IgD-negative memory B cell (primary cell): ENCODE measurements around the gene NCAPD3. TPM values are rescaled to one million over a fixed set of nuclear protein-coding genes. Genes with fewer than 3 reads are reported as not detected.
"Not testable (repeated sequence)": the region's sequence is repeated elsewhere in the genome, so short reads cannot be mapped to it uniquely, and the experiment has no call there.

ENCODE experiments used
- H3K27ac Mint-ChIP-seq, 3 donors: one replicate each; pipeline ENCODE4 v1.8.0; 2020 to 2022; ENCODE audit warnings: mild to moderate bottlenecking in 3 of 3, mixed read lengths in 3 of 3, moderate library complexity in 1 of 3
- H3K27me3 Mint-ChIP-seq: one replicate; pipeline ENCODE4 v1.8.0; 2021; ENCODE audit warnings: mixed read lengths
- H3K36me3 Mint-ChIP-seq: one replicate; pipeline ENCODE4 v1.8.0; 2020; ENCODE audit warnings: mild to moderate bottlenecking, mixed read lengths
- H3K4me1 Mint-ChIP-seq, 3 donors: one replicate each; pipeline ENCODE4 v1.8.0; 2020 to 2022; ENCODE audit warnings: mixed read lengths in 3 of 3, mild to moderate bottlenecking in 1 of 3
- H3K4me3 Mint-ChIP-seq, 4 donors: one replicate each; pipeline ENCODE4 v1.8.0; 2020 to 2022; ENCODE audit warnings: mild to moderate bottlenecking in 4 of 4, mixed read lengths in 4 of 4, moderate library complexity in 3 of 4
- H3K9me3 Mint-ChIP-seq, 3 donors: one replicate each; pipeline ENCODE4 v1.8.0; 2020 to 2021; ENCODE audit warnings: mixed read lengths in 3 of 3, mild to moderate bottlenecking in 1 of 3
- polyA plus RNA-seq: library from polyadenylated mRNA; unstranded; fragments of 300-500 nt; fragmentation: Illumina TruSeq; gene quantifications from one replicate; pipeline ENCODE4 v1.2.3, GENCODE V29; 2021

The NCAPD3 gene
- polyA plus RNA-seq, 1 donor from 2014 or later = 8.1 TPM

DNA sequence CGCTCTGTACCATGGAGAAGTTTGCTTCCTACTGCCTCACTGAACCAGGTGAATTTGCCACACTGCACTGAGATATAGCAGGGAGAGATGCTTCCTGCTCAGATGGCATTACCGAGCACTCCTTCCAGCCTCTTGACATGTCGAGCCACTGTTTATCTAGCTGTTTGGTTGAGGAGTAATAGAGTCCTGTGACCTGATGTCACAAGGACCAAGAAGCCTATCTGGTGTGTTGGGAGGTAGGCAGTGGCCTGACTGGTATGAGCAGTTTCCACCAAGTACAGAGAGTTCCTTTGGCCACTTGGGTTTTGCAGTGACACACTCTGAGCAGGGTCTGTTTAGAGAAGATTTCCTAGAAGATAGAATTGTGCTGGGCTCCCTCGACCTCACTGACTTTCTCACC lies 34.8 kb upstream of the NCAPD3 start:
- Mint-ChIP-seq H3K27me3 (no peaks in the 10 kb centered on the region), H3K4me1 (peaks cover 9 to 10% (median 9%) of the 10 kb centered on the region in 3 donors), H3K36me3 (peaks cover 6% of the 10 kb centered on the region), H3K9me3 (no peaks in the 10 kb centered on the region), H3K27ac (no peak overlapping the region), H3K4me3 (peak overlapping the region in 1 of 4 donors; percentile 35)

DNA sequence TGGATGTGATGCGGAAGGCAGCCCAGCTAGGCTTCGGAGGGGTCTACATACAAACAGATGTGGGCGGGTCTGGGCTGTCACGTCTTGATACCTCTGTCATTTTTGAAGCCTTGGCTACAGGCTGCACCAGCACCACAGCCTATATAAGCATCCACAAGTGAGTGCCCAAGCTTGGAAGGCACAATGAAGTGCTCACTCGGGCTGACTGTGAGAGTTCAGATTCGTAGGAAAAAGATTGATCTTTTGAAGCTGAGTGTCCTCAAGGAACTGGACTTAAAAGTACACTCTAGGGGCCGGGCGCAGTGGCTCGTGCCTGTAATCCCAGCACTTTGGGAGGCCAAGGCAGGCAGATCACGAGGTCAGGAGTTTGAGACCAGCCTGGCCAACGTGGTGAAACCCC lies 33.3 kb upstream of the NCAPD3 start:
- H3K9me3 Mint-ChIP-seq = no peaks in the 10 kb centered on the region
- H3K27me3 Mint-ChIP-seq = no peaks in the 10 kb centered on the region
- no peak overlapping the region for H3K27ac Mint-ChIP-seq
- peak overlapping the region in 1 of 4 donors; percentile 78 for H3K4me3 Mint-ChIP-seq
- H3K36me3 Mint-ChIP-seq = peaks cover 6% of the 10 kb centered on the region
- H3K4me1 Mint-ChIP-seq = peaks cover 15 to 24% (median 16%) of the 10 kb centered on the region in 3 donors

DNA sequence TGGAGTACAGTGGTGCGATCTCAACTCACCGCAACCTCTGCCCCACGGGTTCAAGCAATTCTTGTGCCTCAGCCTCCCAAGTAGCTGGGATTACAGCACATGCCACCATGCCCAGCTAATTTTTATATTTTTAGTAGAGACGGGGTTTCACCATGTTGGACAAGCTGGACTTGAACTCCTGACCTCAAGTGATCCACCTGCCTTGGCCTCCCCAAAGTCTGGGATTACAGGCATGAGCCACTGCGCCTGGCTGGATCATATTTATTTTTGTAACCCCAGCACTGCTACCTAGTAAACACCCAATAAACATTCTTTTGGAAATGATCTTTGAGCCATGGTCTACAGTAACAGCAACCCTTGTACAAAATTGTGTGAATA lies 31.4 kb upstream of the NCAPD3 start:
- not testable (repeated sequence) for H3K9me3 Mint-ChIP-seq, H3K27ac Mint-ChIP-seq, H3K27me3 Mint-ChIP-seq, H3K36me3 Mint-ChIP-seq
- Mint-ChIP-seq H3K4me3 (peak overlapping the region in 3 of 4 donors; percentile 47 to 79 (median 78)), H3K4me1 (peaks cover 18 to 26% (median 19%) of the 10 kb centered on the region in 3 donors)

DNA sequence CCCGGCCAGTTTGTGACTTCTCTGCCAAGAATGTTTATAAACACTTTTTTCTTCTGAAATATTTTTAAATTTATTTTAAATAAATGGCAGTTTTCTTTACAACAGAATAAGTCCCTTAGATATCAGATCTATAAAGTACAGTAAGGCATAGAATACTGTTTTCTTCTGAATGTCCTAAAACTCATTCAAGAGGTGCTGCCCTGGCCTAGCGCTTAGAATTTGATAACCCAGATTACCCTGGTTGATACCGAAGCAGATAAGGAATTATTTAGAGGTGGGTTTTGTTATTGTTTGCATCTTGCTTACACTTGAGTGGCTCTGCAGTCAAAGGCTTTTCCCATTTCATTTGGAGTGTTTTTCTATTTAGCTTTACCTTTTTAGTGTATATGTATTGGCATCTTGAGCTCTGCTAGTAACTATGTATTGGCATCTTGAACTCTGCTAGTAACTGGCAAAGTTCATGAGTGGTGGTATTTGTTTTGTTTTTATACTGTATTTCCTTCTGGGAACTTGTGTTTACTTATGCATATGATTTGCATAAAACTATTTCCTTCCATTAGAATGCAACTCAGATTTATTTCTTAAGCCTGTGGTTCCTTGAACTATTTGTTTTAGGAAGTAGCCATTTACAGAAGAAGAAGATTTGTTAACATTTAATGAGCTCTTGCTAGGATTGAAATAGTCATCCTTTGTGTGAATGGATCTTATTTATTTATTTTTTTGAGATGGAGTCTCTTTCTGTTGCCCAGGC lies 30.8 kb upstream of the NCAPD3 start:
- peaks cover 3% of the 10 kb centered on the region for H3K36me3 Mint-ChIP-seq
- peak overlapping the region in 1 of 3 donors; percentile 43 for H3K27ac Mint-ChIP-seq
- no peaks in the 10 kb centered on the region for H3K27me3 Mint-ChIP-seq
- H3K9me3 Mint-ChIP-seq = no peaks in the 10 kb centered on the region
- peak overlapping the region; percentile 96 to 98 (median 97) for H3K4me3 Mint-ChIP-seq
- H3K4me1 Mint-ChIP-seq = peaks cover 18 to 26% (median 19%) of the 10 kb centered on the region in 3 donors

- peak within 1 kb of the TSS; percentile 96 to 98 (median 97) for H3K4me3 Mint-ChIP-seq
- H3K27me3 Mint-ChIP-seq = no peaks in the 10 kb centered on the region
- peaks cover 3% of the 10 kb centered on the region for H3K36me3 Mint-ChIP-seq
- H3K4me1 Mint-ChIP-seq = peaks cover 18 to 26% (median 21%) of the 10 kb centered on the region in 3 donors
- H3K9me3 Mint-ChIP-seq = no peaks in the 10 kb centered on the region
- peak within 1 kb of the TSS; percentile 43 to 84 (median 71) for H3K27ac Mint-ChIP-seq
Measured at GRCh38 chr11:134253188-134253993, 29.6 kb upstream of the NCAPD3 start, which contains the start of the genes ACAD8 and THYN1. Gene ACAD8, plus strand, starts transcription at chr11:134253568. Its CDS starts 33 bp downstream, at chr11:134253601. Gene THYN1, minus strand, starts transcription at chr11:134253352. Its CDS starts 470 bp downstream, at chr11:134252882.

DNA sequence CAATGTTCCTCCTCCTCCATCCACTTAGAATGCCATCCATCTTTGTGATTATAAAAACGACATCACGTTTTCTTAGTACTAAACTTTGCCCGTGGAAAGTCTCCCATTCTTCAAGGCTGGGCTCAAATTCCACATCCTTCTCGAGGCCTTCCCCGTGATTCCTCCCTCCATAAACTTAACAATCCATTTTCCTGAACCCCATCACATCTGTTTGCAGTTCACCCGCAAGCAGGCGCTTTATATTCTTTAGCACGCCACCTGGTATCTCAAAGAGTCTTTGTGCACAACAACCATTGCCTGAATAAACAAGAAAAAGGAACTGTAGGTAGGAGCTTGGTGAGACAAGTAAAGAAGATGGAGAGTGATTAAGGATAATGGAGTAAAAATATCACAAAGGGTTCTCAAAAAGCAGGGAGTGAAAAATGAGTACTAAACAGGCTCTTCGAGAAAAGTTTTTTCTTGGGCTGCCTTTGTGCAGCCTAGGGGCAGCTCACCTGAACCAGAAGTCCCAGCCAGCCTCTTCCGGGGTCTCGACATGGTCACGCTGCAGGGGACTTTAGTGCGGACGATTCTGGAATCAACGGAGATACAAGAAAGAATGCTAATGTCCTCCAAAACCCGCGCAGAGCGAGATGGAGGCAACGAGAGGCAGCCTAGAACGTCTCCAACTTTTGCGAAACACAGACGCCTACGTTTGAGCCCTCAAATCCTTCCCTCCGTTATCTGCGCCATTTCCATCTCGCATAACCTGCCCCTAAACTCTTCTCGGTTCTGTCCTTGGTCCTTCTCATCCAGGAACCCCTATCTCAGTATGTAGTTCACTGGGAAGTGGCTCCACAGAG lies 28.8 kb upstream of the NCAPD3 start:
- Mint-ChIP-seq H3K27ac (peak overlapping the region in 2 of 3 donors; percentile 71 to 84), H3K4me1 (peaks cover 18 to 26% (median 21%) of the 10 kb centered on the region in 3 donors), H3K4me3 (peak overlapping the region; percentile 96 to 98 (median 97)), H3K9me3 (no peaks in the 10 kb centered on the region), H3K27me3 (no peaks in the 10 kb centered on the region), H3K36me3 (peaks cover 7% of the 10 kb centered on the region)

DNA sequence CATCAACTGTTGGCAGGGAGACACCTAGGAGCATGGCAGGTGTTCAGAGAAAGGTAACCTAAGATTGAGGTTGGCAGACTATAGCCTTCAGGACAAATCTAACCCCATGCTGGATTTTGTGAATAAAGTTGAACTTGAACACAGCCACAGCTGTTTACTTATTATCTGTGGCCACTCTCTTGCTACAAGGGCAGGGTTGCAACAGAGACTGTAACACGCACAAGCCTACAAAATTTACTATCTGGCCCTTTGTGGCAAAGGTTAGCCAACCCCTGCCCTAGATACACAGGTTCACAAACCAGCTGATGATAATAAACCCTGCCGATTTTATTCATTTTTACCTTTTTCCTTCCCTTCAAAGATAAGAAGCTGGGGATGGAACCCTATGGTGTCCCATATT lies 26.9 kb upstream of the NCAPD3 start:
- Mint-ChIP-seq H3K27me3 (no peaks in the 10 kb centered on the region), H3K9me3 (no peaks in the 10 kb centered on the region), H3K36me3 (peaks cover 6% of the 10 kb centered on the region), H3K4me3 (no peak overlapping the region), H3K27ac (no peak overlapping the region), H3K4me1 (peaks cover 18 to 26% (median 21%) of the 10 kb centered on the region in 3 donors)

DNA sequence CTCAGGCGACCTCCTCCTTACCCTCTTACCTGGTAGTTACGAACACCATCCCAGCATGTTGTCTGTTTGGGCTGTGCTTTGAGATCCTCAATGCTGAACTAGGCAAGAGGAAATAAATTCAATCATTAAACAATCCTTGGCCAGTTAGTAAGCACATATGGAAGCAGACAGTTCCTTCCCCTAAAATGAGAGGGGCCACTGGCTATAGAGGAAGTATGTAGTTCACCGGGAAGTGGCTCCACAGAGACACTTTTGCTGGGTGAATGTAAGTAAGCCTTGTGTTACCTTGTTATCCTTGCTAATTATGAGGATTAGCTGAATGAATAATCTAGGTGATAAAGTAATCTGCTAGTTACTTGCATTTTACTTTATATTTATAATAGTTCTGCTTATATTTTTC lies 26.5 kb upstream of the NCAPD3 start:
- peaks cover 6% of the 10 kb centered on the region for H3K36me3 Mint-ChIP-seq
- no peaks in the 10 kb centered on the region for H3K9me3 Mint-ChIP-seq
- H3K4me1 Mint-ChIP-seq = peaks cover 18 to 26% (median 21%) of the 10 kb centered on the region in 3 donors
- no peak overlapping the region for H3K4me3 Mint-ChIP-seq
- no peak overlapping the region for H3K27ac Mint-ChIP-seq
- H3K27me3 Mint-ChIP-seq = no peaks in the 10 kb centered on the region

DNA sequence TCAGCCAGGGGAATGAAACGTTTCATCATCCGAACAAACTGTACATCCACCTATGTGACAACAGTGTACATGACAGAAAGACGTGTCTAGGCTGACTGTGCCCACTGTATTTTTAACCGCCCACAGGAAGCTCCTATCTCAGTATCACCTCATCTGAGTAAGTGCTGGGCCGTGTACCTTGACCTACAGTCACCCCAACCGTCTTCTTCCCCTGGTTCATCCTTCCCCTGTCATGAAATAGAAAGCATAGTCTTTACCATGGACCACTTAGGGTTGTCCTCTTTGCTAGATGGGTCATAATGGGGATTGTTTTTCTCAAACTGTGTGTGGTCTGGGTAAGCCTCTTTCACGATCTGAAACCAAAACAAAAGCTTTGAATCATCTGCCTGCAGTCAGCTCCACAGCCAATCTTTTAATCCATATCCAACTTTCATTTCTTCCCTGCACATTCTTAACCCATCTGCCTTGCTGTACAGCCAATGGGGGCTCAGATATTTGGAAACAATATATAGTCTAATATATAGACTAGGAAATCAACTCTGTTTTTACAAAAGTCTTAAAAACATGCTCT lies 25.2 kb upstream of the NCAPD3 start:
- H3K27me3 Mint-ChIP-seq = no peaks in the 10 kb centered on the region
- no peaks in the 10 kb centered on the region for H3K9me3 Mint-ChIP-seq
- peaks cover 13 to 18% (median 13%) of the 10 kb centered on the region in 3 donors for H3K4me1 Mint-ChIP-seq
- H3K36me3 Mint-ChIP-seq = peaks cover 8% of the 10 kb centered on the region
- peak overlapping the region in 1 of 4 donors; percentile 65 for H3K4me3 Mint-ChIP-seq
- H3K27ac Mint-ChIP-seq = no peak overlapping the region

- H3K27me3 Mint-ChIP-seq = no peaks in the 10 kb centered on the region
- H3K27ac Mint-ChIP-seq = no peak overlapping the region
- H3K36me3 Mint-ChIP-seq = peaks cover 8% of the 10 kb centered on the region
- H3K4me1 Mint-ChIP-seq = peaks cover 0 to 3% (median 2%) of the 10 kb centered on the region in 3 donors
- H3K4me3 Mint-ChIP-seq = peak overlapping the region in 1 of 4 donors; percentile 43
- H3K9me3 Mint-ChIP-seq = no peaks in the 10 kb centered on the region
Measured at GRCh38 chr11:134246678-134247077, 22.9 kb upstream of the NCAPD3 start.

DNA sequence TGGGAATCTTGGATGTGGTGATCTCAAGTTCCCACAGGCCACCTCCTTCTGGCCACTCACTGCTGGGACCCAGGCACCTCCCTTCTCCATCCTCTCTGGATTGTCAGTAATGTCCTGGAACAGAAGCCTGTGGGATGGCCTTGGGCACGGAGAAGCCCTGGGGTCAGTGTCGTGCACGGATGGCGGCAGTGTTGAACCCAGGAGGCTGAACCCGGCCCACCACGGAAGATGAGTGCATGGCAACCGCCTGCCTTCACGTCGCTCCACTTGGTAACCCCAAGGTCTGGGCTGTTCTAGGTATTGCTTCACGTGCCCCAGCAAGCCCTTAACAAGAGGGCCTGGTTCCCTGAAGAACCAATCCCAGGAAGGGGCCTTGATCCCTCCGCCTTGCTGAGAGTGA lies 22.3 kb upstream of the NCAPD3 start:
- H3K36me3 Mint-ChIP-seq = peaks cover 8% of the 10 kb centered on the region
- H3K9me3 Mint-ChIP-seq = no peaks in the 10 kb centered on the region
- H3K4me1 Mint-ChIP-seq = peaks cover 0 to 2% (median 0%) of the 10 kb centered on the region in 3 donors
- no peak overlapping the region for H3K4me3 Mint-ChIP-seq
- no peak overlapping the region for H3K27ac Mint-ChIP-seq
- no peaks in the 10 kb centered on the region for H3K27me3 Mint-ChIP-seq

DNA sequence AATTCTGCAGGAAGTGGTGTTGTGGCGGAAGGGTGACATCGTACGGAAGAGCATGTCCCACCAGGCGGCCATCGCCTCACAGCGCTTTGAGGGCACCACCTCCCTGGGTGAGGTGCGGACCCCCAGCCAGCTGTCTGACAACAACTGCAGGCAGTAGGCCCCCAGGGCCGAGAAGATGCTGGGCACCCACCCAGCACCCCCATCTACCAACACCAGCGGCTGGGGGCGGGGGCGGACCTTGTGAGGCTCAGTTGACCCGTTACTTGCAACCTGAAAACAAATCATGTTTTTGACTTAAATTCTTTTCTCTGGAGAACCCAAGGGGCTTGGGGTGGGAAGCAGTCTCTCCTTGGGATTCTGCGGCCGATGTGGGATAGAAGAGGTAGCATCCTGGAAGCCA lies 21.7 kb upstream of the NCAPD3 start:
- H3K9me3 Mint-ChIP-seq = no peaks in the 10 kb centered on the region
- no peak overlapping the region for H3K27ac Mint-ChIP-seq
- no peaks in the 10 kb centered on the region for H3K27me3 Mint-ChIP-seq
- no peak overlapping the region for H3K4me3 Mint-ChIP-seq
- H3K36me3 Mint-ChIP-seq = peaks cover 8% of the 10 kb centered on the region
- peaks cover 0 to 2% (median 0%) of the 10 kb centered on the region in 3 donors for H3K4me1 Mint-ChIP-seq

- Mint-ChIP-seq H3K27me3 (no peaks in the 10 kb centered on the region), H3K9me3 (no peaks in the 10 kb centered on the region), H3K27ac (no peak overlapping the region), H3K36me3 (peaks cover 12% of the 10 kb centered on the region), H3K4me1 (peaks cover 0 to 2% (median 0%) of the 10 kb centered on the region in 3 donors), H3K4me3 (peak overlapping the region in 1 of 4 donors; percentile 48)
Measured at GRCh38 chr11:134244593-134244992, 20.8 kb upstream of the NCAPD3 start.

DNA sequence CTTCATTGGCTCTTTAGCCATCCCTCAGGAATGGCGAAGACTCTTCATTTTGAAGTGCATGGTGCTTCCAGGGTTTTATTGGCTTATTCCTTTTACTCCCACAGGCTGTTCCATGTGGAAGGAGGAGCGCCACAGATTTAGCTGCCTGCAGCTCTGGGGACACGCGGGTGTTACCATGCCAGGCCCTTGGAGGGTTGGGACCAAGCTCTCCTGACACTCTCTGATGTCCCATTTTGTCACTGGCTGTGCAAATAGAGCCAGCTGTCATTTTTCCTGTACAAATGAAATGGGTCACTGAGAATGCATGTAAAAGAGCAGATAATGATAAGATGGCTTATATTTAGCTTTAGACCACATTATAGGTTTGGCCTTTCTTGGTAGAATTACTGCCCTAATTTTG lies 20.1 kb upstream of the NCAPD3 start:
- Mint-ChIP-seq H3K9me3 (no peaks in the 10 kb centered on the region), H3K4me3 (no peak overlapping the region), H3K36me3 (peaks cover 12% of the 10 kb centered on the region), H3K4me1 (no peaks in the 10 kb centered on the region), H3K27me3 (no peaks in the 10 kb centered on the region), H3K27ac (no peak overlapping the region)
